GM23248 (cell line): ENCODE measurements around the gene HNRNPLL. TPM values are rescaled to one million over a fixed set of nuclear protein-coding genes. Genes with fewer than 3 reads are reported as not detected.

Source experiments
- DNase-seq: peaks from one replicate; pipeline ENCODE4 v3.0.0-alpha.2; 2015
- H2AFZ ChIP-seq: fragments of 200-600 bp; sonication (generic); 2 replicates; pipeline ENCODE4 v1.6.1; 2016; ENCODE audit warnings: antibody characterized with exemption
- H3F3A ChIP-seq: fragments of 200-600 bp; sonication (generic); 2 replicates; pipeline ENCODE4 v1.6.1; 2016; ENCODE audit warnings: mild to moderate bottlenecking, antibody characterized with exemption, mixed run types; ENCODE audit not compliant: insufficient read depth
- H3K27ac ChIP-seq: fragments of 200-600 bp; sonication (generic); 2 replicates; pipeline ENCODE4 v1.5.1; 2016; ENCODE audit warnings: mild to moderate bottlenecking
- H3K27me3 ChIP-seq: fragments of 200-600 bp; sonication (generic); replicated peaks from 2 replicates; pipeline ENCODE4 v1.6.1; 2016; ENCODE audit warnings: mild to moderate bottlenecking; ENCODE audit not compliant: insufficient read depth
- H3K36me3 ChIP-seq: fragments of 200-600 bp; sonication (generic); 2 replicates; pipeline ENCODE4 v1.6.1; 2016; ENCODE audit warnings: low read depth, mild to moderate bottlenecking
- H3K4me1 ChIP-seq: fragments of 200-600 bp; sonication (generic); 2 replicates; pipeline ENCODE4 v1.6.1; 2016; ENCODE audit warnings: mild to moderate bottlenecking; ENCODE audit not compliant: insufficient read depth
- H3K4me2 ChIP-seq: fragments of 200-600 bp; sonication (generic); one replicate; pipeline ENCODE4 v1.6.1; 2016; ENCODE audit warnings: mild to moderate bottlenecking; ENCODE audit not compliant: unreplicated experiment
- H3K4me3 ChIP-seq: fragments of 200-600 bp; sonication (generic); 2 replicates; pipeline ENCODE4 v1.5.1; 2016; ENCODE audit warnings: mild to moderate bottlenecking
- H3K79me2 ChIP-seq: fragments of 200-600 bp; sonication (generic); 2 replicates; pipeline ENCODE4 v1.6.1; 2016; ENCODE audit warnings: mild to moderate bottlenecking; ENCODE audit not compliant: insufficient read depth
- H3K9ac ChIP-seq: fragments of 200-600 bp; sonication (generic); 2 replicates; pipeline ENCODE4 v1.6.1; 2016; ENCODE audit warnings: mild to moderate bottlenecking
- H3K9me2 ChIP-seq: fragments of 200-600 bp; sonication (generic); 2 replicates; pipeline ENCODE4 v1.6.1; 2016; ENCODE audit warnings: mixed run types, mild to moderate bottlenecking, moderate library complexity; ENCODE audit not compliant: insufficient read depth
- H3K9me3 ChIP-seq: fragments of 200-600 bp; sonication (generic); one replicate; pipeline ENCODE4 v1.6.1; 2017; ENCODE audit warnings: low read depth
- H4K20me1 ChIP-seq: fragments of 200-600 bp; sonication (generic); 2 replicates; pipeline ENCODE4 v1.6.0; 2016; ENCODE audit not compliant: insufficient read depth
- EZH2 ChIP-seq: fragments of 200-600 bp; sonication (generic); IDR thresholded peaks from 2 replicates; pipeline ENCODE4 v1.6.1; 2018; ENCODE audit warnings: antibody characterized with exemption, mild to moderate bottlenecking; ENCODE audit not compliant: insufficient read depth, poor library complexity, severe bottlenecking
- EZH2phosphoT487 ChIP-seq: fragments of 200-600 bp; sonication (generic); IDR thresholded peaks from 2 replicates; pipeline ENCODE4 v1.6.1; 2018; ENCODE audit warnings: antibody characterized with exemption, moderate library complexity, mild to moderate bottlenecking, low read depth; ENCODE audit not compliant: insufficient read depth
- WGBS, 2 experiments: methylation state at CpG; one replicate each; pipeline ENCODE4 v1.1.6; 2015 to 2017; ENCODE audit warnings: low lambda C conversion rate in 2 of 2, low coverage in 1 of 2; ENCODE audit errors: missing lambda C conversion rate in 2 of 2; 5-methylcytosine and 5-hydroxymethylcytosine counted together
- in situ Hi-C: fragments of 300-500 bp; cut with MboI; formaldehyde crosslinking; loops from 2 replicates; pipeline ENCODE4 v1.15.0; 2020
- polyA plus RNA-seq: library from polyadenylated mRNA; unstranded; fragments of >200 nt; fragmentation: Nextera tagmentation; extraction: Ambion mirVana; gene quantifications from 2 replicates; pipeline ENCODE4 v1.2.1, GENCODE V29; 2016
- total RNA-seq: library from RNA; depleted of rRNA; stranded (reverse); fragments of >200 nt; shearing (Covaris generic); gene quantifications from 2 replicates; pipeline ENCODE4 v1.2.3, GENCODE V29; 2014

The HNRNPLL gene
- total and polyA plus RNA-seq, 2 experiments from 2014 or later: 31.3 to 42.6 TPM

- H4K20me1 ChIP-seq: no peaks in the 10 kb centered on the region
- no peak for DNase-seq
- H3K4me1 ChIP-seq: no peaks in the 10 kb centered on the region
- H3K9me2 ChIP-seq: no peaks in the 10 kb centered on the region
- H3K36me3 ChIP-seq: no peaks in the 10 kb centered on the region
- H3F3A ChIP-seq: no peaks in the 10 kb centered on the region
- TF ChIP-seq EZH2phosphoT487 (no peak), EZH2 (no peak)
- H3K27ac ChIP-seq: no peak overlapping the region
- H3K9ac ChIP-seq: no peak overlapping the region
- no peaks in the 10 kb centered on the region for H3K79me2 ChIP-seq
- no peak overlapping the region for H3K4me3 ChIP-seq
- no peaks in the 10 kb centered on the region for H3K27me3 ChIP-seq
- H2AFZ ChIP-seq: no peak overlapping the region
- H3K4me2 ChIP-seq: no peak overlapping the region
- WGBS, 2 experiments: 73 to 80% methylated on average over 4 of the region's 4 CpGs
- no peaks in the 10 kb centered on the region for H3K9me3 ChIP-seq
- in situ Hi-C loops: no loop called here
Measured at GRCh38 chr2:38636069-38636468, 33.3 kb upstream of the HNRNPLL start.

- no peak for DNase-seq
- Histone ChIP-seq H3K27me3 (no peaks in the 10 kb centered on the region), H4K20me1 (no peaks in the 10 kb centered on the region), H3K9me2 (no peaks in the 10 kb centered on the region), H3K4me1 (no peaks in the 10 kb centered on the region), H3K4me2 (no peak overlapping the region), H2AFZ (no peak overlapping the region), H3F3A (no peaks in the 10 kb centered on the region), H3K9ac (no peak overlapping the region), H3K27ac (no peak overlapping the region), H3K4me3 (no peak overlapping the region), H3K9me3 (no peaks in the 10 kb centered on the region), H3K36me3 (no peaks in the 10 kb centered on the region), H3K79me2 (no peaks in the 10 kb centered on the region)
- WGBS, 2 experiments: 78 to 83% methylated on average over 4 of the region's 4 CpGs
- in situ Hi-C loops: no loop called here
- TF ChIP-seq EZH2phosphoT487: no peak
- TF ChIP-seq EZH2: no peak
Measured at GRCh38 chr2:38635139-38635538, 32.4 kb upstream of the HNRNPLL start.

DNA sequence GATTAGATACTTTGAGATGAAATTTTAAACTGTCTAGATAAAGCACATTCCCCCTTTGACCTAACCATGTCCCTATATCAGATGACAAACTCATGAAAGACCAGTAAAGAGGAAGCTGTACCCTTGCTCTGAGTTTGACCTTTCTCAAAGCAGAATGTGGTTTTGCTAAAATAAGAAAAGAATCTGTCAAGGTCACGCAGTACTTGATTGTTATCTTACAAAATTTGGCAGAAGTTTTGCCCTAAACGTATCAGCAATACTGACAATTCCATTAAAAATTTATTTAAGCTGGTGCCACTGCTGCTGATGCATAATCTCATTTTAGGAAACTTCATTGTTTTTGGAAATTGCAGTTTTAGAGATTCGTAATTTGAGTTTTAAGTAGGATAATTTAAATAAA is 32.0 kb upstream of the HNRNPLL start:
- Histone ChIP-seq H3K9ac (no peak overlapping the region), H3K27me3 (no peaks in the 10 kb centered on the region), H3K4me3 (no peak overlapping the region), H3K4me1 (no peaks in the 10 kb centered on the region), H3K4me2 (no peak overlapping the region), H3K79me2 (no peaks in the 10 kb centered on the region), H3K9me2 (no peaks in the 10 kb centered on the region), H3K9me3 (no peaks in the 10 kb centered on the region), H3K27ac (no peak overlapping the region), H3K36me3 (no peaks in the 10 kb centered on the region), H4K20me1 (no peaks in the 10 kb centered on the region), H2AFZ (no peak overlapping the region), H3F3A (no peaks in the 10 kb centered on the region)
- DNase-seq: no peak
- 47 to 48% methylated on average over 3 of the region's 3 CpGs for WGBS, 2 experiments
- in situ Hi-C loops: no loop called here
- TF ChIP-seq EZH2phosphoT487 (no peak), EZH2 (no peak)

GRCh38 chr2:38633895-38634294 is 31.2 kb upstream of the HNRNPLL start:
- H3K27me3 ChIP-seq: no peaks in the 10 kb centered on the region
- no peaks in the 10 kb centered on the region for H3K36me3 ChIP-seq
- no peak overlapping the region for H3K27ac ChIP-seq
- H2AFZ ChIP-seq: no peak overlapping the region
- no peak for TF ChIP-seq EZH2phosphoT487
- no peak for TF ChIP-seq EZH2
- in situ Hi-C loops: no loop called here
- no peaks in the 10 kb centered on the region for H4K20me1 ChIP-seq
- H3K9me2 ChIP-seq: no peaks in the 10 kb centered on the region
- no peak for DNase-seq
- no peak overlapping the region for H3K4me3 ChIP-seq
- H3K79me2 ChIP-seq: no peaks in the 10 kb centered on the region
- WGBS, 2 experiments: 52 to 57% methylated on average over 2 of the region's 2 CpGs
- no peak overlapping the region for H3K9ac ChIP-seq
- H3K4me1 ChIP-seq: no peaks in the 10 kb centered on the region
- H3K4me2 ChIP-seq: no peak overlapping the region
- H3F3A ChIP-seq: no peaks in the 10 kb centered on the region
- H3K9me3 ChIP-seq: no peaks in the 10 kb centered on the region

- Histone ChIP-seq H3K9me3 (no peaks in the 10 kb centered on the region), H3K27me3 (no peaks in the 10 kb centered on the region), H3K4me2 (no peak overlapping the region), H3K9ac (no peak overlapping the region), H3K36me3 (no peaks in the 10 kb centered on the region), H2AFZ (no peak overlapping the region), H3K9me2 (no peaks in the 10 kb centered on the region), H3K4me3 (no peak overlapping the region), H4K20me1 (no peaks in the 10 kb centered on the region), H3F3A (no peaks in the 10 kb centered on the region), H3K79me2 (no peaks in the 10 kb centered on the region), H3K4me1 (no peaks in the 10 kb centered on the region), H3K27ac (no peak overlapping the region)
- in situ Hi-C loops: no loop called here
- DNase-seq: no peak
- no peak for TF ChIP-seq EZH2phosphoT487
- no peak for TF ChIP-seq EZH2
Measured at GRCh38 chr2:38632980-38633379, 30.3 kb upstream of the HNRNPLL start.
